Stimulated activated CD4-positive, alpha-beta T cell treated with anti-CD3 and anti-CD28 coated beads, Interleukin-2, amount 100 ng/mL, for 48 hours (primary cell): ENCODE data around the gene CCDC12.

Experiments
- DNase-seq, 2 donors: peaks; one replicate each; pipeline ENCODE4 v3.0.0-alpha.2; 2020

The CCDC12 gene

DNA sequence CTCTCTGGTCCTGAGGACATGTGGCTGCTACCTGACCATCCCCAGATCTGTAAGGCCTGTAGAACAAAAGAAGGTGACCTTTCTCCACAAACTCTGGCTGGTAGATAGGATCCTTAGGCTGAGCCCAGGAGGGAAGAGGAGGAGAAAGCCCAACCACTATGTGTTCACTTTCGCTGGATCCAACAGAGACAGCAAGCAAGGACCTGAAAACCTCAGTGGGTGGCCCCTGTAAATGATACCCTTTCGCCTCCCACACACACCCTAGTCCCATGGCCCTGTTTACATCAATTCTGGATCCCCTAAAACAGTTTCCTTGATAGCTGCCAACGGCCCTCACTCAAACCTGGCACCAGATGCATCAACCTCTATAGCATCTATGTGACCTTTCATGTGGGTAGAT lies 22.4 kb downstream of the CCDC12 start:
- DNase-seq: no peak

DNA sequence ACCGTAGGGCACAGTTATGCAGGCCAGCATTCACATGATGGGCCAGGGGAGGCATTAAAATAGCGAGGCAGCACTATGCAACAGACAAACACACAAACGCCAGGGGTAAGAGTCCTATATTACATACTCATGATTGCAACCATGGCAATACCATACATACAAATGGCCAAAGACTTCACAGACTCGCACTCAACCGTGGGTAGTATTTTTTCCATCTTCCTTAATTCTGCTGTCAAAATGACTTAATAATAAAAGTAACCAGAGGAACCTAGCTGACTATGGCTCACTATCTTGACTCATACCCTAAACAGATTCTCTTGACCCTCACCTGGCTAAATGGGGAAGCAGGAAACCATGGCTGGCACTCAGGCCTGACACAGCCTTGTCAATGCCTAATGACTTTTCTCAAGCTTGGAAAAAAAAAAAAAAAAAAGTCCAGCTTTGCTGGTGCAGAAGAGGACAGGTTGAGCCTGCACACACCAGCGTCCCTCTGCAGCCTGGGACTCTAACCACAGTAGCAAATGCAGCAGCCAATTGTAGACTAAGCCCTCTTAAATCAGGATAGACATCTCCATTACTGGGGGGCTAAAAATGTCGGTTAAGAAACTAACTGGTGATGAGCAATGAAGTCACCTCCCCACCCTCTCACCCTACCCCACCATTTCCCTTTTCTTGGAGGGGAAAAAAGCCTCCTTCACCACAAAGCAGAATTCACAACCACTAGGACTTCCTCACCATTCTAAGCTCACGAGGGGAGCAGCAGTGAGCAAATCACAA lies 23.1 kb downstream of the CCDC12 start:
- DNase-seq: no peak

- no peak for DNase-seq
Measured at GRCh38 chr3:46952813-46953212, 23.7 kb downstream of the CCDC12 start.

GRCh38 chr3:46950650-46951241 lies 25.8 kb downstream of the CCDC12 start:
- DNase-seq: no peak

DNA sequence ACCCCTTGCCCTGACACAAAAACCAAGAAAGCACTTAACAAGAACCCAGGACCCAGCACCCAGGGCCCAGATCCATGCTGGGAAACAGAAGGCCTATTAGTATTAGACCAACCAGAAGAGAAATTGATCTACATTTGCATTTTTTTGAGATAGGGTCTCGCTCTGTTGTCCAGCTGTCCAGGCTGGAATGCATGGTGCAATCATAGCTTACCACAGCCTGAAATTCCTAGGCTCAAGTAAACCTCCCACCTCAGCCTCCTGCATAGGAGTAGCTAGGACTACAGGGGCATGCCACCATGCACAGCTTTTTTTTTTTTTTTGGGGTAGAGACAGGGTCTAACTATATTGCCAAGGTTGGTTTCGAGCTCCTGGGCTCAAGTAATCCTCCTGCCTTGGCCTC lies 26.4 kb downstream of the CCDC12 start:
- no peak for DNase-seq

DNA sequence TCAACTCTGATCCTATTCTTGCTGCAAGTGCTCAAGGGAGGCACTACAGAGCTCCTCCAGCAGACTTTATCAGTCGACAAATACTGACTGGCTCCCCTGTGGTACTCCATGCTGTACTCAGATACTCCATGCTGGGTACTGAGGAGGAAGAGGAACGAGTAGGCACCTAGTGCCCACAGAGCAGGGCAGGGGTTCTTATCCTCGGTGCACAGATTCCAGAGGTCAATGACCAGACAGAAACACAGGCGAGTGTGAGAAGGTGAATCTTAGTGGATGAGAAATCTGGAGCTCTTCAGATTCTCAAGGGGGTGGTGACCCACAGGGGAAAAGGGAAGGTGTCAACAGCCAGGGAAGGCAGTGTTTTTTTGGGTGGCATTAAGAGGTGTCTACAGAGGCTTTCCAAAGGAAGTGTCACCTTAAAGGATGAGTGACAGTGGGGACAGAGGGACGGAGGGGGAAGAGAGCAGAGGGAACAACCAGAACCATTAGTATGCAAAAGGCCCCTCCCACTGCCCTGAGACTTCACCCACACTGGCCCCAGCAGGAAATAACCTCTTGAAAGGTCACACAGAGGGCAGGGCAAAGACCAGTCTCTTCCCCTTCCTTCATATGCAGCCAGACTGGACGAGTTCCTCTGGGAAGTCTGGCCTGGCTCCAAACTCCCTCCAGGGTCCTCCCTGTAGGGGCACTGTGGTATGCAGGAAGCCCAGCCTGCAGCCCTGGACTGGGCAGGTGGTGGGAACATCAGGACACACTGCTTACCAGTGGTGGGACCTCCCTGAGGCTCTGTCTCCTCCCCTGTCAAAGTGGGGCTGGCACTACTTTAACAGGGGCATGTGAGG lies 27.5 kb downstream of the CCDC12 start:
- no peak for DNase-seq

DNA sequence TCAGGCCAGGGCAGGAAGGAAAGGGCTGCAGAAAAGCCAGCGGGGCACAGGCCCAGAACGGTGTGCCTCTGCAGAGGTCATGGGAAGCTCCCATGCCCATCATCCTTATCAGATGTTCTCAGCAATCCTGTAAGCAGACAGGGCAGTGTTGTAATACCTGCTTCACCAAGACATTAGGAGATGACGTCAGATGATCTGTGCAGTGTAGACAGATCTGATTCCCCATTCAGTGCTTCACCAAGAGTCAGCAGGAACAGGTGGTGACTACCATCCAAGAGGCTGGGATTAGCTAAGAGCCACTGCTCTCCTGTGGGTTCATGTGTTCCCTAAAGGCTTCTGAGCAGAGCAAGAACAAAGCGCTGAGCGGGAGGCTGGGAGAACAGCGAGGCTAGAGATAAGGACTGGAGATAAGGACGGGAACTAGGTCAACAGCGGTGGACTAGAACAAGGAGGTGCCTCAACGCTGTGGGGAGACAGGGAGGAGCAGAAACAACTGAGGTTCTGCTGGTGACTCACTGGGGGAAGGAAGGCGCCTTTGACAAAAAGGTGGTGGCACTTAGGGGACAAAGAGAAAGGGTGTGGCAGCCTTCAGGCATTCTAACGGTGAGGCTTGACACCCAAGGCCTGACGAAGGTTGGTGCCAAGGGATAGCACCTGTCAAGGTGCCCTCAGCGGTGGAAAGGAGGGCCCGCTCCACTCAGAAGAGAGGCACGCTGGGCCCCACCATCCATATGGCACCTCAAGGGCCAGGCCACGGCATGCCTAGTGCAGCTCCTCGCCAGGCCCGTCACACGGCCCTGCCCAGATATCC lies 28.4 kb downstream of the CCDC12 start:
- DNase-seq: peak; percentile 48 to 51

- no peak for DNase-seq
Measured at GRCh38 chr3:46947546-46947901, 29.0 kb downstream of the CCDC12 start.

GRCh38 chr3:46946856-46947545 lies 29.5 kb downstream of the CCDC12 start:
- DNase-seq: peak in 1 of 2 donors; percentile 41

DNA sequence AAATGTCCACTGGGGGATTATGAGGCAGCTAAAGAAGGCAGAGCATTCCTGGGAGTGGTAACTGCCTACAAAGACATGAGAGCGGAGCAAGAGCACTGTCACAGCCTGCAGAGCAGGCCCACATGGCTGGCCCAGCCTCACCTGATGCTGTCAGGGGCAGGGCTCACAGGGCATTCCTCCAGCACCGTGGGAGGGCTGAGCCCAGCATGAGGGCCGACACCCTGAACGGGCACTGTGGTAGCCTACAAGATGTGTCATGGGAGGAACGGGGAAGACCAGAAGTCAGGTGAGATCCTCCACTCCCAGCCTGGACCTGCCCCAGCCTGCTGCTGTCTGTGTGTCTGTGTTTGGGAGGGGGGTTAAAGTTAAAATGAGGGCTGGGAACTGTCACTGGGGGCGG lies 30.1 kb downstream of the CCDC12 start:
- DNase-seq: no peak

DNA sequence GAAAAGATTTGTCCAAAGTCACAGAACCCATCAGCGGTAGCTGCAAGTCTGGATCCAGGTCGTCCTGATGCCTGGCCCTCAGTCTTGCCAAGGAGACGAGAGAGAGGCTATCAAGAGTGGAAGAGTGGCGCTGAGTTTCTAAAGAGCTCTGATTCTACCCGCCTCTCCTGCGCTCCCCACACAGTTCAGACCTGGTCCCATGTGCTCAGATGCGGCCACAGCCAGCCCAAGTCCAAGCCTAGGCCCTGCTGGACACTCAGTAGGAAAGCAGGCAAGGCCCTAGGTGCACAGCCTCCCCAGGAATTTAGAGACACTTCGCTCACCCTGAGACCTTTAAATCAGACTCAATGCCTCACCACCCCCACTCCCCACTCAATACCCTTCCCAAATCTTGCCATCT lies 32.4 kb downstream of the CCDC12 start:
- DNase-seq: no peak

DNA sequence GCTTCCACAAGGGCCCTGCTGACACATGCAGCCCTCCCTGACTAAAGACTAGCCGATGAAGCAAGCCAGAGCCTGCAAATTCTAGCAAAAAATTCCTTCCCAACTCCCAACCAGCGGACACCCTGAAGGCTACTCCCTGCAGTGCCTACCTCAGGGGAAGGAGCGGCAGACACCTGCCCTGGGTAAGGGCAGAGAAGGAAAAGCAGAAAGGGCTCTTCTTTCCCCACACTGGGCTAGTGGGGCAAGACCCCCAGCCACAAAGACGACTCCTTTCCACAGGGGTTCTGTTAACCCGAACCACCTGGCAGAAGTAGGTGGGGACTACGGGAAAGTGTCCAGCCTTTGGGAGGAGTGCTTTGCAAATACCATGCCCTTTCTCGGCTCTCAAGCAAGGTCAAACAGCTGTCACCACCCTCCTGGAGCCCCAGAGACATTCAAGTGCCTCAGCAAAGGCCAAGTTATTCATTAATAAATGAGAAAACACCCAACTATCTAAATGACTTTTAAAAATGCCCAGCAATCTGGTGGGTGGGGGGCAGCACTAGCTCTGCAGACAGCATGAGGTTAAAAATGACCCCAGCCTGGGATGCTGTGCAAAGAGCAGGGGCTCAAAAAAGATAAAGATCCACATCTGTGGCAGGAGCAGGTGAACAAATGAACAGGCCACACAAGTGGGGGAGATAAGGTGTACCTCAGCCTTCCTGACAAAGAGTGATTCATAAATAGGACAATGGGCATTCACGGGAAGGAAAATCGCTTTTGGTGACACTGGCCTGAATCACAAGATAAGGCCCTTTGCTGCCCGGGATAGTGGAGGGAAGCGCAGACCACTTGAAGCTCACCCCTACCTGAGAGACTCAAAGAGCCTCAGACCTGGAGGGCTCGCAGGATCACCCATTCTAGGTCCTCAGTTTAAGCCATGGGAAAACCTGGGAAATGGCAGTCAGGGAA lies 33.0 kb downstream of the CCDC12 start:
- no peak for DNase-seq

DNA sequence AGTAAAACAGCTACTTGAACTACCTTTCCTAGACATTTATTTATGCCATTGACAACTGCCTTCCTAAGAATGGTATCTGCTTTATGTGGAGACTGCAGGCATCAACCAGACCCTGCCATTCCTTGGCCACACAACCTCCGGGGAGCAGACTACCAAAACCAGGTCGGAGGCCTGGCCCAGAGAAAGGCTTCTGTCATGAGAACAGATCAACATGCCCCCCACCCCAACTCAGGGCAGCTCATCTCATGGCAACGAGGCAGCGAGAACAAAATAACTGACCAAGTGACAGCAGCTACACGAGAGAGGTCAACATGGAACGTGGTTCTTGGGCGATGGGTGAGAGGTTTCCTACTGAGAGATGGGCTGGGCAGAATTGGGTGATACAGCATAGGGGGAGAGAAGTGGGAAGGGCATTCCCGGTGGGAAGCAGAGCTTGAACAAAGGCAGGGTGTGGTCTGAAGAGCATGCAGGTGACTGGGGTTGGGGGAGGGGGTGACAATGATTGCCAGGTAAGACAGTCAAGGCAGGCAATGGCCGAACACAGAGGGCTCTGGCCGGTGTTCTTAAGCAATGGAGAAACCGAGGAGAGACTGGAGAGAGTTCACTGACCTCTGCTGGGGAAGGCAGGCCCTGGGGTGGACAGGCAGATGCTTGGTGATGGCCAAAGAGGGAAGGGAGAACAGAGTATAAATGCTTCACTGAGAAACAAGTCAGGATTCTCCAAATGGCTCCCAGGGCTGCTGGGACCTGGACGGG lies 33.9 kb downstream of the CCDC12 start:
- DNase-seq: no peak

- DNase-seq: no peak
Measured at GRCh38 chr3:46942076-46942475, 34.5 kb downstream of the CCDC12 start.

GRCh38 chr3:46939578-46940445 lies 36.7 kb downstream of the CCDC12 start:
- DNase-seq: no peak

DNA sequence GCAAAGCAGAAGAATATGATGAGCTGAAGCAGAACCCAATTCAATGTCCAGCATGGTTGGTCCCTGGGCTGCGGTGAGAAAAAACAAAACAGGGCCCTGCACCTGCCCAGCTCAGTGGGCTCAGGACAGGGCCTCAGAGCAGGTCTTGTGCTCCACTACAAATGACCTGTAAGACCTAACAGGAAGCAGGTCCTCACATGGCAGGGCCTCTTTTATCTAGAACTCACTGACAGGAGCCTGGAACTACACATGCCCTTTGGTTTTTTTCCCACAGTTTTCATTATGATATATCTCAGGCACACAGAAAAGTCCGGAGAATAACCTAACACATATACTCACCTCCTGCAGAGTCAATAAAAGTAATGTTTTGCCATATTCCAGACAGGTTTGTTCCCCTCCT lies 38.4 kb downstream of the CCDC12 start:
- DNase-seq: no peak

- DNase-seq: no peak
Measured at GRCh38 chr3:46936733-46937250, 39.8 kb downstream of the CCDC12 start.

- DNase-seq: no peak
Measured at GRCh38 chr3:46935989-46936558, 40.5 kb downstream of the CCDC12 start.
